SU-DHL-6 (cell line): ENCODE measurements around the gene SPOCK1.

Experiments used
- EZH2phosphoT487 ChIP-seq: fragments of 200-600 bp; sonication (generic), shearing (Covaris generic); conservative IDR thresholded peaks from 2 replicates; pipeline ENCODE4 v1.6.1; 2018; ENCODE audit warnings: mild to moderate bottlenecking, antibody characterized with exemption, low read length, moderate library complexity, mixed read lengths
- TF ChIP-seq, protein P1 (sequence below): fragments of 200-600 bp; sonication (generic); IDR thresholded peaks from one replicate; pipeline ENCODE4 v1.5.1; 2017; ENCODE audit warnings: antibody characterized with exemption, mild to moderate bottlenecking, low read length, moderate library complexity; ENCODE audit not compliant: insufficient read depth, poor library complexity, severe bottlenecking

DNA sequence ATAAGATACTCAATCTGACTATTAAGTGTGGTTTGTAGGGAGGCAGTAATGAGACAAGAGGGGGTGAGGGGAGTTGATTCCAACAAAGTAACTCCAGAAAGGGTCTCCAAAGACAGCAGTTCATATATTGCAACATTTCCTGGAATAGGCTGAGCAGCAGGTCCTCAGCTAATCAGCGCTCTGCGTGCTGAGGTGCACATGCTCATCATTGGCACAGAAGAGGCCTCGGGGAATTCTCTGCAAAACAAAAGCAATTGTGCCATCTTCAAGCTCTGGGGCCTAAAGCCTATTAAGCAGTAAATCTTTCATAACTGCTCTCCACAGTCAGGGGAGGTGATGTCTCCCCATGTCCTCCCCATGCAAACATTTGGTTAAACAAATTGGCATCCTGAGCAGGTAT is 357.3 kb downstream of the SPOCK1 start:
- TF ChIP-seq, protein P1, sequence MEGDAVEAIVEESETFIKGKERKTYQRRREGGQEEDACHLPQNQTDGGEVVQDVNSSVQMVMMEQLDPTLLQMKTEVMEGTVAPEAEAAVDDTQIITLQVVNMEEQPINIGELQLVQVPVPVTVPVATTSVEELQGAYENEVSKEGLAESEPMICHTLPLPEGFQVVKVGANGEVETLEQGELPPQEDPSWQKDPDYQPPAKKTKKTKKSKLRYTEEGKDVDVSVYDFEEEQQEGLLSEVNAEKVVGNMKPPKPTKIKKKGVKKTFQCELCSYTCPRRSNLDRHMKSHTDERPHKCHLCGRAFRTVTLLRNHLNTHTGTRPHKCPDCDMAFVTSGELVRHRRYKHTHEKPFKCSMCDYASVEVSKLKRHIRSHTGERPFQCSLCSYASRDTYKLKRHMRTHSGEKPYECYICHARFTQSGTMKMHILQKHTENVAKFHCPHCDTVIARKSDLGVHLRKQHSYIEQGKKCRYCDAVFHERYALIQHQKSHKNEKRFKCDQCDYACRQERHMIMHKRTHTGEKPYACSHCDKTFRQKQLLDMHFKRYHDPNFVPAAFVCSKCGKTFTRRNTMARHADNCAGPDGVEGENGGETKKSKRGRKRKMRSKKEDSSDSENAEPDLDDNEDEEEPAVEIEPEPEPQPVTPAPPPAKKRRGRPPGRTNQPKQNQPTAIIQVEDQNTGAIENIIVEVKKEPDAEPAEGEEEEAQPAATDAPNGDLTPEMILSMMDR: no peak
- TF ChIP-seq EZH2phosphoT487: no peak
